Immature natural killer cell (primary cell): Measurements from ENCODE around the gene TUBA1A. TPM values are rescaled to one million over a fixed set of nuclear protein-coding genes. Genes with fewer than 3 reads are reported as not detected.
"Not testable (repeated sequence)": the region's sequence is repeated elsewhere in the genome, so short reads cannot be mapped to it uniquely, and the experiment has no call there.

Experiments used
- DNase-seq, 3 donors: peaks; one replicate each; pipeline ENCODE4 v3.0.0; 2022; ENCODE audit warnings: mixed read lengths in 1 of 3
- H3K27ac Mint-ChIP-seq, 6 donors: one replicate each; pipeline ENCODE4 v1.8.0; 2020; ENCODE audit warnings: mixed read lengths in 6 of 6, mild to moderate bottlenecking in 5 of 6, inconsistent platforms in 4 of 6, moderate library complexity in 3 of 6
- H3K27me3 Mint-ChIP-seq, 3 donors: one replicate each; pipeline ENCODE4 v1.8.0; 2020 to 2021; ENCODE audit warnings: low read depth in 3 of 3, mild to moderate bottlenecking in 3 of 3, mixed read lengths in 3 of 3, moderate library complexity in 3 of 3, inconsistent platforms in 1 of 3
- H3K36me3 Mint-ChIP-seq, 3 donors: one replicate each; pipeline ENCODE4 v1.8.0; 2020; ENCODE audit warnings: mixed read lengths in 3 of 3, inconsistent platforms in 2 of 3, mild to moderate bottlenecking in 2 of 3
- H3K4me1 Mint-ChIP-seq, 2 donors: one replicate each; pipeline ENCODE4 v1.8.0; 2020; ENCODE audit warnings: inconsistent platforms in 2 of 2, mild to moderate bottlenecking in 2 of 2, mixed read lengths in 2 of 2, moderate library complexity in 1 of 2
- H3K4me3 Mint-ChIP-seq, 5 donors: one replicate each; pipeline ENCODE4 v1.8.0; 2020; ENCODE audit warnings: mild to moderate bottlenecking in 5 of 5, mixed read lengths in 5 of 5, inconsistent platforms in 3 of 5, moderate library complexity in 3 of 5
- H3K9me3 Mint-ChIP-seq, 6 donors: one replicate each; pipeline ENCODE4 v1.8.0; 2020; ENCODE audit warnings: mild to moderate bottlenecking in 6 of 6, mixed read lengths in 6 of 6, inconsistent platforms in 4 of 6, moderate library complexity in 3 of 6
- polyA plus RNA-seq, 3 donors: library from polyadenylated mRNA; unstranded; fragments of 300-500 nt; fragmentation: Illumina TruSeq; gene quantifications; one replicate each; pipeline ENCODE4 v1.2.3, GENCODE V29; 2021

Gene TUBA1A
- polyA plus RNA-seq, 3 donors from 2014 or later, result 157 to 209 (median 206) TPM

- H3K4me3 Mint-ChIP-seq, H3K9me3 Mint-ChIP-seq, H3K27ac Mint-ChIP-seq, DNase-seq, H3K36me3 Mint-ChIP-seq: not testable (repeated sequence)
- Mint-ChIP-seq H3K4me1 (peaks cover 22 to 24% of the 10 kb centered on the region in 2 donors), H3K27me3 (peaks cover 11 to 13% (median 13%) of the 10 kb centered on the region in 3 donors)
These were observed 2.6 kb upstream of the TUBA1A start for GRCh38 chr12:49191498-49191897.

GRCh38 chr12:49190974-49191373, 2.1 kb upstream of the TUBA1A start:
- peaks cover 11 to 14% (median 13%) of the 10 kb centered on the region in 3 donors for H3K27me3 Mint-ChIP-seq
- H3K9me3 Mint-ChIP-seq, result no peaks in the 10 kb centered on the region
- H3K36me3 Mint-ChIP-seq, result peaks cover 2 to 7% (median 4%) of the 10 kb centered on the region in 3 donors
- no peak overlapping the region for H3K27ac Mint-ChIP-seq
- DNase-seq, result no peak
- peaks cover 24% of the 10 kb centered on the region in 2 donors for H3K4me1 Mint-ChIP-seq
- no peak overlapping the region for H3K4me3 Mint-ChIP-seq

- Mint-ChIP-seq H3K27ac (peak overlapping the region; percentile 86 to 99 (median 96)), H3K4me3 (peak overlapping the region; percentile 68 to 99 (median 97)), H3K36me3 (peaks cover under 1 to 16% (median 8%) of the 10 kb centered on the region in 3 donors), H3K9me3 (no peaks in the 10 kb centered on the region), H3K27me3 (peaks cover 11 to 15% (median 13%) of the 10 kb centered on the region in 3 donors), H3K4me1 (peaks cover 24 to 27% of the 10 kb centered on the region in 2 donors)
- DNase-seq, result no peak
These were observed 1.1 kb upstream of the TUBA1A start for GRCh38 chr12:49189731-49190716.

GRCh38 chr12:49188201-49188915, 522 bp downstream of the TUBA1A start:
- H3K27me3 Mint-ChIP-seq, result peaks cover 11 to 14% (median 14%) of the 10 kb centered on the region in 3 donors
- H3K4me1 Mint-ChIP-seq, result peaks cover 24 to 27% of the 10 kb centered on the region in 2 donors
- no peaks in the 10 kb centered on the region for H3K9me3 Mint-ChIP-seq
- peak overlapping the region; percentile 96 to 99 (median 97) for H3K27ac Mint-ChIP-seq
- peak; percentile 63 to 79 (median 78) for DNase-seq
- H3K36me3 Mint-ChIP-seq, result peaks cover 13 to 29% (median 17%) of the 10 kb centered on the region in 3 donors
- peak overlapping the region; percentile 95 to 99 (median 97) for H3K4me3 Mint-ChIP-seq

GRCh38 chr12:49187184-49187583, 1.7 kb downstream of the TUBA1A start:
- peaks cover 11 to 14% (median 14%) of the 10 kb centered on the region in 3 donors for H3K27me3 Mint-ChIP-seq
- peak overlapping the region in 5 of 6 donors; percentile 23 to 98 (median 97) for H3K27ac Mint-ChIP-seq
- peak overlapping the region; percentile 26 to 99 (median 97) for H3K4me3 Mint-ChIP-seq
- no peaks in the 10 kb centered on the region for H3K9me3 Mint-ChIP-seq
- H3K36me3 Mint-ChIP-seq, result peaks cover 13 to 26% (median 17%) of the 10 kb centered on the region in 3 donors
- H3K4me1 Mint-ChIP-seq, result peaks cover 24 to 27% of the 10 kb centered on the region in 2 donors
- no peak for DNase-seq

- H3K4me3 Mint-ChIP-seq, result peak overlapping the region in 4 of 5 donors; percentile 13 to 56 (median 22)
- peak overlapping the region in 1 of 6 donors; percentile 30 for H3K27ac Mint-ChIP-seq
- not testable (repeated sequence) for DNase-seq, H3K9me3 Mint-ChIP-seq
- H3K27me3 Mint-ChIP-seq, result peaks cover 11 to 14% (median 14%) of the 10 kb centered on the region in 3 donors
- H3K36me3 Mint-ChIP-seq, result peaks cover 13 to 26% (median 17%) of the 10 kb centered on the region in 3 donors
- H3K4me1 Mint-ChIP-seq, result peaks cover 24 to 27% of the 10 kb centered on the region in 2 donors
These were observed 2.6 kb downstream of the TUBA1A start for GRCh38 chr12:49186307-49186706.

- Mint-ChIP-seq H3K27me3 (peaks cover 11 to 14% (median 14%) of the 10 kb centered on the region in 3 donors), H3K4me1 (peaks cover 20 to 27% of the 10 kb centered on the region in 2 donors), H3K36me3 (peaks cover 13 to 26% (median 17%) of the 10 kb centered on the region in 3 donors), H3K27ac (peak overlapping the region in 3 of 6 donors; percentile 6 to 55 (median 50))
- H3K4me3 Mint-ChIP-seq, H3K9me3 Mint-ChIP-seq, DNase-seq: not testable (repeated sequence)
These were observed 4.2 kb downstream of the TUBA1A start for GRCh38 chr12:49184697-49185096.

- DNase-seq, H3K27me3 Mint-ChIP-seq, H3K9me3 Mint-ChIP-seq, H3K4me3 Mint-ChIP-seq: not testable (repeated sequence)
- Mint-ChIP-seq H3K36me3 (peaks cover 13 to 26% (median 17%) of the 10 kb centered on the region in 3 donors), H3K27ac (peak overlapping the region in 3 of 6 donors; percentile 28 to 53 (median 48)), H3K4me1 (peaks cover 15 to 19% of the 10 kb centered on the region in 2 donors)
These were observed 5.5 kb downstream of the TUBA1A start for GRCh38 chr12:49183214-49183950.

GRCh38 chr12:49174218-49174617, 14.7 kb downstream of the TUBA1A start:
- no peak for DNase-seq
- Mint-ChIP-seq H3K27ac (no peak overlapping the region), H3K4me3 (no peak overlapping the region), H3K36me3 (peaks cover 0 to 5% (median 3%) of the 10 kb centered on the region in 3 donors), H3K4me1 (no peaks in the 10 kb centered on the region), H3K27me3 (peaks cover 0 to 2% (median 0%) of the 10 kb centered on the region in 3 donors), H3K9me3 (no peaks in the 10 kb centered on the region)

- Mint-ChIP-seq H3K4me1 (no peaks in the 10 kb centered on the region), H3K27me3 (peaks cover 0 to 2% (median 0%) of the 10 kb centered on the region in 3 donors), H3K9me3 (no peaks in the 10 kb centered on the region), H3K27ac (no peak overlapping the region), H3K4me3 (no peak overlapping the region), H3K36me3 (peaks cover 0 to 8% (median 0%) of the 10 kb centered on the region in 3 donors)
- no peak for DNase-seq
These were observed 18.0 kb downstream of the TUBA1A start for GRCh38 chr12:49170924-49171323.

GRCh38 chr12:49165114-49165513, 23.8 kb downstream of the TUBA1A start:
- Mint-ChIP-seq H3K4me3 (no peak overlapping the region), H3K27me3 (no peaks in the 10 kb centered on the region), H3K27ac (no peak overlapping the region), H3K4me1 (no peaks in the 10 kb centered on the region), H3K9me3 (no peaks in the 10 kb centered on the region), H3K36me3 (peaks cover 0 to 8% (median 0%) of the 10 kb centered on the region in 3 donors)
- DNase-seq, result no peak

- not testable (repeated sequence) for H3K4me1 Mint-ChIP-seq, H3K27me3 Mint-ChIP-seq, H3K27ac Mint-ChIP-seq, H3K4me3 Mint-ChIP-seq, H3K36me3 Mint-ChIP-seq, H3K9me3 Mint-ChIP-seq, DNase-seq
These were observed 27.0 kb downstream of the TUBA1A start for GRCh38 chr12:49161901-49162300.
